Adrenal gland (tissue), 5 donors: ENCODE data around the gene CRACR2A.

Experiments used
- CTCF ChIP-seq, 6 experiments: fragments of 450-650 bp in 4 of 6; fragments of 200-600 bp in 2 of 6; sonication (generic) in 1 of 6; IDR thresholded peaks; 1 replicate in 5 of 6; 2 replicates in 1 of 6; pipeline versions ENCODE4 v1.5.1 to v1.8.0; 2016 to 2021; ENCODE audit warnings: antibody characterized with exemption in 6 of 6, mild to moderate bottlenecking in 2 of 6, moderate library complexity in 1 of 6
- POLR2A ChIP-seq, 2 donors: fragments of 450-650 bp; IDR thresholded peaks; one replicate each; pipeline ENCODE4 v1.6.1; 2017; ENCODE audit warnings: antibody characterized with exemption in 2 of 2, mild to moderate bottlenecking in 2 of 2, moderate library complexity in 1 of 2
- donor health status: DM: no; HTN: no; CAD: no.

GRCh38 chr12:3597526-3598210 lies 155.2 kb downstream of the CRACR2A start:
- no peak for TF ChIP-seq CTCF (IDR thresholded peaks at IDR 0.05)
- TF ChIP-seq POLR2A (IDR thresholded peaks at IDR 0.05): no peak
